RWPE2 (cell line): ENCODE results near the gene TOR1A.

ENCODE experiments used
- ATAC-seq: fragments of 200-7000 bp; cut with Tn5 transposase; 3 replicates; pipeline ENCODE4 v1.9.1; 2021; ENCODE audit warnings: low read depth
- DNase-seq: peaks from one replicate; pipeline ENCODE4 v3.0.0-alpha.2; 2020; ENCODE audit warnings: low spot score
- H3K27ac ChIP-seq: fragments of 450-650 bp; 2 replicates; pipeline ENCODE4 v1.5.1; 2017; ENCODE audit warnings: mild to moderate bottlenecking; ENCODE audit not compliant: poor library complexity, severe bottlenecking
- H3K27me3 ChIP-seq: fragments of 250-450 bp; sonication (Bioruptor Pico); 2 replicates; pipeline ENCODE4 v1.5.1; 2021; ENCODE audit warnings: mild to moderate bottlenecking, moderate library complexity; ENCODE audit not compliant: insufficient read depth, poor library complexity, severe bottlenecking
- H3K36me3 ChIP-seq: fragments of 250-450 bp; sonication (Bioruptor Pico); 2 replicates; pipeline ENCODE4 v1.5.1; 2020; ENCODE audit warnings: low read depth, mild to moderate bottlenecking, moderate library complexity
- H3K4me1 ChIP-seq: fragments of 250-450 bp; sonication (Bioruptor Pico); 2 replicates; pipeline ENCODE4 v1.5.1; 2021; ENCODE audit warnings: mild to moderate bottlenecking, moderate library complexity; ENCODE audit not compliant: insufficient read depth, poor library complexity, severe bottlenecking
- H3K4me3 ChIP-seq: fragments of 250-450 bp; sonication (Bioruptor Pico); 2 replicates; pipeline ENCODE4 v1.5.1; 2021; ENCODE audit warnings: mild to moderate bottlenecking, moderate library complexity; ENCODE audit not compliant: severe bottlenecking
- H3K9me3 ChIP-seq: fragments of 250-450 bp; sonication (Bioruptor Pico); 2 replicates; pipeline ENCODE4 v1.5.1; 2021; ENCODE audit warnings: mild to moderate bottlenecking, moderate library complexity; ENCODE audit not compliant: severe bottlenecking
- CTCF ChIP-seq: fragments of 450-650 bp; IDR thresholded peaks from one replicate; pipeline ENCODE4 v1.5.1; 2017; ENCODE audit warnings: mild to moderate bottlenecking, moderate library complexity; ENCODE audit not compliant: poor library complexity, severe bottlenecking

TOR1A gene

GRCh38 chr9:129858167-129858962 is 34.4 kb upstream of the TOR1A start:
- no peaks in the 10 kb centered on the region for H3K27me3 ChIP-seq
- ATAC-seq (no peak), DNase-seq (no peak)
- no peaks in the 10 kb centered on the region for H3K9me3 ChIP-seq
- no peak overlapping the region for H3K27ac ChIP-seq
- H3K36me3 ChIP-seq: peaks cover 5% of the 10 kb centered on the region; the same call in 1 of the 2 replicates
- no peak overlapping the region for H3K4me3 ChIP-seq
- peaks cover 10% of the 10 kb centered on the region for H3K4me1 ChIP-seq
- no peak for TF ChIP-seq CTCF

- Histone ChIP-seq H3K27me3 (no peaks in the 10 kb centered on the region), H3K4me1 (no peaks in the 10 kb centered on the region), H3K9me3 (no peaks in the 10 kb centered on the region), H3K27ac (no peak overlapping the region), H3K4me3 (no peak overlapping the region), H3K36me3 (peaks cover 9% of the 10 kb centered on the region; the same call in 1 of the 2 replicates)
- ATAC-seq: no peak
- TF ChIP-seq CTCF: no peak
- no peak for DNase-seq
Measured at GRCh38 chr9:129857207-129857606, 33.3 kb upstream of the TOR1A start.

GRCh38 chr9:129854588-129855110 is 30.7 kb upstream of the TOR1A start:
- no peak overlapping the region for H3K4me3 ChIP-seq
- no peak for DNase-seq
- H3K36me3 ChIP-seq: peaks cover 9% of the 10 kb centered on the region; the same call in 1 of the 2 replicates
- H3K27me3 ChIP-seq: no peaks in the 10 kb centered on the region
- no peak for ATAC-seq
- no peak overlapping the region for H3K27ac ChIP-seq
- no peaks in the 10 kb centered on the region for H3K9me3 ChIP-seq
- TF ChIP-seq CTCF: no peak
- H3K4me1 ChIP-seq: no peaks in the 10 kb centered on the region

- H3K9me3 ChIP-seq: no peaks in the 10 kb centered on the region
- peaks cover 9% of the 10 kb centered on the region; the same call in 1 of the 2 replicates for H3K36me3 ChIP-seq
- DNase-seq (no peak), ATAC-seq (no peak)
- no peaks in the 10 kb centered on the region for H3K4me1 ChIP-seq
- no peak for TF ChIP-seq CTCF
- H3K4me3 ChIP-seq: no peak overlapping the region
- H3K27me3 ChIP-seq: no peaks in the 10 kb centered on the region
- no peak overlapping the region for H3K27ac ChIP-seq
Measured at GRCh38 chr9:129853614-129854013, 29.7 kb upstream of the TOR1A start.

- no peaks in the 10 kb centered on the region for H3K4me1 ChIP-seq
- no peak overlapping the region for H3K4me3 ChIP-seq
- ATAC-seq (no peak), DNase-seq (no peak)
- no peak for TF ChIP-seq CTCF
- H3K36me3 ChIP-seq: peaks cover 9% of the 10 kb centered on the region; the same call in 1 of the 2 replicates
- H3K27ac ChIP-seq: no peak overlapping the region
- H3K27me3 ChIP-seq: no peaks in the 10 kb centered on the region
- no peaks in the 10 kb centered on the region for H3K9me3 ChIP-seq
Measured at GRCh38 chr9:129852579-129852978, 28.6 kb upstream of the TOR1A start.
